Stomach (tissue), 9 donors: Measurements from ENCODE around the gene HOXA6. TPM values are rescaled to one million over a fixed set of nuclear protein-coding genes. Genes with fewer than 3 reads are reported as not detected.

Experiments used
- DNase-seq, 2 donors: peaks; one replicate each; pipeline versions ENCODE4 v3.0.0 to v3.0.0-alpha.2; 2013 to 2019
- H3K27ac ChIP-seq, 5 donors: fragments of 200-600 bp in 4 of 5; sonication (generic) in 4 of 5; one replicate each; pipeline ENCODE4 v1.5.1; 2013 to 2019; ENCODE audit warnings: mild to moderate bottlenecking in 1 of 5, moderate library complexity in 1 of 5
- H3K27me3 ChIP-seq, 3 donors: fragments of 200-600 bp; sonication (generic); one replicate each; pipeline ENCODE4 v1.5.1; 2017 to 2019; ENCODE audit warnings: mixed run types in 1 of 3
- H3K36me3 ChIP-seq, 4 donors: fragments of 200-600 bp; sonication (generic); 1 replicate in 3 of 4; 2 replicates in 1 of 4; pipeline ENCODE4 v1.5.1; 2016 to 2019
- H3K4me1 ChIP-seq, 4 donors: fragments of 200-600 bp; sonication (generic); one replicate each; pipeline ENCODE4 v1.5.1; 2016 to 2019
- H3K4me3 ChIP-seq, 4 donors: fragments of 200-600 bp; sonication (generic) in 3 of 4; one replicate each; pipeline ENCODE4 v1.5.1; 2016 to 2019; ENCODE audit warnings: mild to moderate bottlenecking in 1 of 4
- H3K9me3 ChIP-seq, 4 donors: fragments of 200-600 bp; sonication (generic); one replicate each; pipeline ENCODE4 v1.5.1; 2016 to 2019
- EP300 ChIP-seq: sonication (generic); formaldehyde crosslinking; IDR thresholded peaks from one replicate; pipeline ENCODE4 v1.6.1; 2017; ENCODE audit warnings: antibody characterized with exemption
- POLR2A ChIP-seq, 4 donors: fragments of 450-650 bp; IDR thresholded peaks; one replicate each; pipeline ENCODE4 v1.6.1; 2016; ENCODE audit warnings: antibody characterized with exemption in 4 of 4, control low read depth in 2 of 4, mild to moderate bottlenecking in 1 of 4, moderate library complexity in 1 of 4
- POLR2AphosphoS5 ChIP-seq, 3 donors: sonication (generic); formaldehyde crosslinking; IDR thresholded peaks; one replicate each; pipeline ENCODE4 v1.6.1; 2016; ENCODE audit warnings: antibody characterized with exemption in 3 of 3
- WGBS, 5 donors: extraction: QIAGEN DNeasy Blood & Tissue Kit in 3 of 5; methylation state at CpG; one replicate each; pipeline versions ENCODE4 v1.1.5 to v1.1.7; 2013 to 2018; 5-methylcytosine and 5-hydroxymethylcytosine counted together
- intact Hi-C: fragments of 100-400 bp; cut with DNase I; formaldehyde crosslinking; loops from one replicate; pipeline ENCODE4 v1.15.1; 2023; ENCODE audit warnings: low total_unique reads
- polyA plus RNA-seq, 3 donors: library from polyadenylated mRNA; stranded (reverse); fragments of 200-250 nt; gene quantifications; one replicate each; pipeline ENCODE4 v1.2.3, GENCODE V29; 2013
- total RNA-seq, 5 donors: library from RNA; depleted of rRNA; stranded (reverse); fragments of >200 nt; gene quantifications; one replicate each; pipeline versions ENCODE4 v1.1.0 to v1.2.3, GENCODE V29; 2014 to 2016
- TF ChIP-seq, protein P1 (sequence below), 7 experiments: fragments of 450-650 bp in 4 of 7; fragments of 200-600 bp in 3 of 7; sonication (generic) in 3 of 7; IDR thresholded peaks; one replicate each; pipeline ENCODE4 v1.5.1; 2016 to 2019; ENCODE audit warnings: antibody characterized with exemption in 7 of 7, control low read depth in 2 of 7, mild to moderate bottlenecking in 1 of 7
- donor health status: healthy with polysubstance abuse.
- donor health status: Bipolar disorder and iron deficiency.
- donor health status: healthy.

The HOXA6 gene
- total and polyA plus RNA-seq, 8 donors, result 0.81 to 12.7 (median 3.7) TPM; not detected in 5

DNA sequence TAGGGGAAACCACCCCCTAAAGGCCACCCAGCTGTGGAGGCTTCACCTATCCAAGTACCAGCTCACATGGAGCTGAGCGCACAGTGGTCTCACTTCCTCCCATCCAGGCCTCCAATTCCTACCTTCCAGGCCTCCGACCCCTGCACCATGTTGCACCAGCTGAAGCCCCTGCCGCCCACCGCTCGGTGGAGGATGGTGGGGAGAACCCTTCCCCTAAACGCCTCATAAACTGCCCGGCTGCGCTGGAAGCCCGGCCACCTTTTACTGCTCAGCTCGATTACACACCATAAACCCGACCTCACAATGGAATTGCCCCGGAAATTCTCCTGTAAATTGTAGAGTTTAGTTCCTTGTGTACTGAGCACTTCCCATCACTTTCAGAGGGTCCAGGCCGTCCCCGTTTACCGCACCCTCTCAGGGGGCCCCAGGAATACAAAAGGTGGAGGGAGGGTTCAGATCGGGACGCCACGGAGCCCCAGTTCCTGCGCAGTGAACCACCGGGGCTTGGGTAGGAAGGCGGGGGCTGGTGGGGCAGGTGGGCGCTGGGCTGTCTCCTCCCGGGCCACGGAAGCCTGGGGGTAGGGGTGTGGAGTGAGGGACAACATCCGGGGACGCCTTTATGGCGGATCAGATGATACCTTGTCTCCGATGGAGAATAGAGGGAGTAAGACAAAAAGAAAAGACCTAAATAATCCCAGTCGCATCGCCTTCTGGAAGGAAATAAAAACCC is 10.3 kb upstream of the HOXA6 start:
- intact Hi-C loops, result no loop called here
- no peaks in the 10 kb centered on the region for H3K36me3 ChIP-seq
- WGBS, 5 donors, result 13 to 33% (median 24%) methylated on average over 30 of the region's 30 CpGs
- TF ChIP-seq EP300 (no peak), POLR2A (IDR thresholded peaks at IDR 0.05) (no peak), POLR2AphosphoS5 (IDR thresholded peaks at IDR 0.05) (no peak)
- TF ChIP-seq, protein P1, sequence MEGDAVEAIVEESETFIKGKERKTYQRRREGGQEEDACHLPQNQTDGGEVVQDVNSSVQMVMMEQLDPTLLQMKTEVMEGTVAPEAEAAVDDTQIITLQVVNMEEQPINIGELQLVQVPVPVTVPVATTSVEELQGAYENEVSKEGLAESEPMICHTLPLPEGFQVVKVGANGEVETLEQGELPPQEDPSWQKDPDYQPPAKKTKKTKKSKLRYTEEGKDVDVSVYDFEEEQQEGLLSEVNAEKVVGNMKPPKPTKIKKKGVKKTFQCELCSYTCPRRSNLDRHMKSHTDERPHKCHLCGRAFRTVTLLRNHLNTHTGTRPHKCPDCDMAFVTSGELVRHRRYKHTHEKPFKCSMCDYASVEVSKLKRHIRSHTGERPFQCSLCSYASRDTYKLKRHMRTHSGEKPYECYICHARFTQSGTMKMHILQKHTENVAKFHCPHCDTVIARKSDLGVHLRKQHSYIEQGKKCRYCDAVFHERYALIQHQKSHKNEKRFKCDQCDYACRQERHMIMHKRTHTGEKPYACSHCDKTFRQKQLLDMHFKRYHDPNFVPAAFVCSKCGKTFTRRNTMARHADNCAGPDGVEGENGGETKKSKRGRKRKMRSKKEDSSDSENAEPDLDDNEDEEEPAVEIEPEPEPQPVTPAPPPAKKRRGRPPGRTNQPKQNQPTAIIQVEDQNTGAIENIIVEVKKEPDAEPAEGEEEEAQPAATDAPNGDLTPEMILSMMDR (IDR thresholded peaks at IDR 0.05), result no peak
- peaks cover 8 to 100% (median 91%) of the 10 kb centered on the region in 3 donors for H3K27me3 ChIP-seq
- H3K27ac ChIP-seq, result peak overlapping the region in 1 of 5 donors; percentile 99
- H3K4me1 ChIP-seq, result peaks cover 8 to 65% (median 48%) of the 10 kb centered on the region in 4 donors
- H3K4me3 ChIP-seq, result no peak overlapping the region
- no peaks in the 10 kb centered on the region for H3K9me3 ChIP-seq
- peak in 1 of 2 donors; percentile 11 for DNase-seq

DNA sequence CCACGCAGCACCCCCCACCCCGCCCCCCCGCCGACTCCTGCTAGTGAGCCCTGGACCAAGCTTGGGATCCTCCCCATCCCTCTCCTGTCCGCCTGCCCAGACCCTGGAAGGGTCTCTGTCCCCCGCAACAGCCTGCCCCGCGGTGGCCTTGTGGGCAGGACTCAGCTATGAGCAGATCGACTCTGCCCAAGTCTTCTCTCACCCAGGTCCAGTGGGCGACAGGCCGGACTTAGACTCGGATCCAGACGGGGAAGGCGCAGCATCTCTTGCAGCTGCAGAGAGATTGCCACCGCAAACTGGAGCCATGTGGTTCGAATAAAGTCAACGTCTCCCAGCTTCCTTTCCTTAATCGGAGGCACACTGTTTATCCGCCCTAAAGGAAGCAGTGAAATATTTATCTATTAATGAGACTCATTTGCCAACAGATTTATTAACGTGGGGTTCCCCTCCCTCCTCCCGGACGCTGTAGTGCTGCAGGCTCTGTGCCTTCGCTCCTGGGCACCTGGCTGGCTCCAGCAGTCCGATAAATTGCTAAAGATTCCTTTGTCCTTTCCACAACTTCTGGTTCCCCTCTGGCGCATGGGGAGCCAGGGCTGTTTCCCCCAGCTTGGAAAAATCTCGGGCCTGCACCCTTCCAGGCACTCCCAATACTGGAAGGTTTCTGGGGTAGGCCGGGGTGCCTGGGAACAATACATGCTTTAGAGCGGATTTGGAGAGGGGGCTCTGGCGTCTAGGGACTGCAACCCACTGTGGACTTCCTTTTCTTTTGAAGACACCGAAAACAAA is 9.5 kb upstream of the HOXA6 start:
- intact Hi-C loops, result no loop called here
- no peaks in the 10 kb centered on the region for H3K36me3 ChIP-seq
- H3K4me3 ChIP-seq, result peak overlapping the region; percentile 43 to 65 (median 54)
- no peaks in the 10 kb centered on the region for H3K9me3 ChIP-seq
- DNase-seq, result peak in 1 of 2 donors; percentile 17
- peaks cover 12 to 72% (median 54%) of the 10 kb centered on the region in 4 donors for H3K4me1 ChIP-seq
- H3K27ac ChIP-seq, result peak overlapping the region in 4 of 5 donors; percentile 62 to 99 (median 74)
- H3K27me3 ChIP-seq, result peaks cover 8 to 100% (median 96%) of the 10 kb centered on the region in 3 donors
- TF ChIP-seq POLR2AphosphoS5 (IDR thresholded peaks at IDR 0.05), result no peak
- TF ChIP-seq EP300, result no peak
- no peak for TF ChIP-seq POLR2A (IDR thresholded peaks at IDR 0.05)
- TF ChIP-seq, protein P1 (IDR thresholded peaks at IDR 0.05), result no peak
- WGBS, 5 donors, result 14 to 26% (median 17%) methylated on average over 24 to 30 of the region's 30 CpGs

DNA sequence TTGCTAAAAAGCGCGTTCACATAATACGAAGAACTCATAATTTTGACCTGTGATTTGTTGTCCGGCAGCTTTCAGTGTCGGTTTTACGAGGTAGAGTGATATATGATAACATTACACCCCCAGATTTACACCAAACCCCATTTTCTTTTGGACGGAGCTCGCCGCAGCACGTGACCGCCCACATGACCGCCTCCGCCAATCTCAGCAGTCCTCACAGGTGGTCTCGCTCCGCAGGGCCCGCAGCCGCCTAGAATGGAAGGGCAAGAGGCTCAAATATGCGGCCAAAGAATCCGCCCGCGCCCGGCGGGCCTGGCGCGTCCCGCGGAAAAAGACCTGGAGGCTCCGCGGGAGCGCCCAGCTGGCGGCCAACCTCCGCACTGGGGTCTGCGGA is 8.9 kb upstream of the HOXA6 start, which contains the start of gene HOXA7:
Gene HOXA7, minus strand, starts transcription at position 168 of the 391 bp plus-strand sequence. Its CDS starts 130 bp downstream, at position 38.
- no peaks in the 10 kb centered on the region for H3K9me3 ChIP-seq
- H3K36me3 ChIP-seq, result no peaks in the 10 kb centered on the region
- peaks cover 13 to 73% (median 57%) of the 10 kb centered on the region in 4 donors for H3K4me1 ChIP-seq
- H3K27me3 ChIP-seq, result peaks cover 8 to 100% (median 96%) of the 10 kb centered on the region in 3 donors
- TF ChIP-seq, protein P1 (IDR thresholded peaks at IDR 0.05), result no peak
- TF ChIP-seq POLR2AphosphoS5 (IDR thresholded peaks at IDR 0.05), result no peak
- TF ChIP-seq POLR2A (IDR thresholded peaks at IDR 0.05), result no peak
- TF ChIP-seq EP300, result no peak
- DNase-seq, result peak; percentile 31 to 84
- intact Hi-C loops, result no loop called here
- H3K4me3 ChIP-seq, result peak within 1 kb of the TSS; percentile 43 to 65 (median 54)
- 3 to 10% (median 8%) methylated on average over 15 to 33 of the region's 33 CpGs for WGBS, 5 donors
- peak within 1 kb of the TSS; percentile 30 to 99 (median 62) for H3K27ac ChIP-seq

DNA sequence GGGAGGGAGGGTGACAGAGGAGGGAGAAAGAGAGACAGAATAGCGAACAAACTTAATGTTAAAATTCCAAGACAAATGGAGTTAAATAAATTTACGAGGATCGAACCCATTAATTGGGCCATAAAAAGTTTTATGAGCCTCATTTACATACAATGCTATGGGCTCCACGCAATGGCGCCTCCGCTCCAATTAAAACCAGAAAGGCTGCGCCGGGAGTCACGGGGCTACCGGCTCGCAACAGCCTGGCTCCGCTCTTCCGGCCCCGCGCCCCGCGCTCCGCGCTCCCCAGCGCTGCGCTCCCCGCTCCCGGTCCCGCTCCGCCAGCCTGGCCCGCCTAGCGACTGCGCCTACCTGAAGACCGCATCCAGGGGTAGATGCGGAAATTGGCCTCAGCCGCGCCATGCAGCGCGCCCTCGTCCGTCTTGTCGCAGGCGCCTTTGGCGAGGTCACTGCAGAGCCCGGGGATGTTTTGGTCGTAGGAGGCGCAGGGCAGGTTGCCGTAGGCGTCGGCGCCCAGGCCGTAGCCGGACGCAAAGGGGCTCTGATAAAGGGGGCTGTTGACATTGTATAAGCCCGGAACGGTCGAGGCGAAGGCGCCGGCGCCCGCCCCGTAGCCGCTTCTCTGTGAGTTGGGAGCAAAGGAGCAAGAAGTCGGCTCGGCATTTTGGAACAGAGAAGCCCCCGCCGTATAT is 8.4 kb upstream of the HOXA6 start:
- intact Hi-C loops, result no loop called here
- TF ChIP-seq, protein P1 (IDR thresholded peaks at IDR 0.05), result no peak
- no peak for TF ChIP-seq POLR2AphosphoS5 (IDR thresholded peaks at IDR 0.05)
- TF ChIP-seq POLR2A (IDR thresholded peaks at IDR 0.05), result no peak
- TF ChIP-seq EP300, result no peak
- whole genome bisulfite sequencing, 5 donors, result 5 to 7% (median 5%) methylated on average over 41 to 63 of the region's 63 CpGs
- Histone ChIP-seq H3K27me3 (peaks cover 8 to 100% (median 96%) of the 10 kb centered on the region in 3 donors), H3K27ac (peak overlapping the region; percentile 30 to 99 (median 62)), H3K9me3 (no peaks in the 10 kb centered on the region), H3K4me3 (peak overlapping the region; percentile 43 to 65 (median 54)), H3K4me1 (peaks cover 13 to 73% (median 54%) of the 10 kb centered on the region in 4 donors), H3K36me3 (no peaks in the 10 kb centered on the region)
- peak in 1 of 2 donors; percentile 24 for DNase-seq
